DMS114 treated with DMSO at 0.1 percent for 48 hours (cell line): ENCODE data around the gene LRRC9.
A peak's percentile ranks its signal among the peaks of the same experiment; 100 is the strongest.
"Not testable (repeated sequence)": the region's sequence is repeated elsewhere in the genome, so short reads cannot be mapped to it uniquely, and the experiment has no call there.

ENCODE experiments used
- DNase-seq: peaks from one replicate; lab custom pipeline; 2025; ENCODE audit not compliant: unreplicated experiment; lab: John Stamatoyannopoulos, UW

LRRC9 gene

GRCh38 chr14:60058087-60058486 is 138.1 kb downstream of the LRRC9 start:
- DNase-seq: no peak

- no peak for DNase-seq
These were observed 141.4 kb downstream of the LRRC9 start for GRCh38 chr14:60061371-60061770.

GRCh38 chr14:60064491-60065072 is 144.6 kb downstream of the LRRC9 start:
- DNase-seq: peak; percentile 27

DNA sequence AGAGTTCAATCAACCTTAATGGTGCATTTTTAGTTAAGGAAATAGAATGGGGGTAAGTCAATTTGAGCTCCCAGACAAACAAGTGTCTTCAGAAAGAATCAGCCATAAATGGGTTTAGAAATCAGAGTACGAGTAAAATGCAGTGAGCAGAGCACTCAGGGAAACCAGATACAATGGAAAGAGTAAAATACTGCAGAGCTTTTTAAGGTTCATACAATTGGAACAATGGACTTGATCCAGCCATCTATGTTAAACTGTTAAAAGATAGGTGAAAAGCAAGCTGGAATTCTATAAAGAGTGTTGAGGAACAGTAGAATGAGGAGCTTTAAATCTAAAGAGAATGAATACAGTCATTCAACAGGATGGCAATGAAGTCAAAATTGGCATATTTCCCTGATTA is 147.9 kb downstream of the LRRC9 start:
- DNase-seq: no peak

GRCh38 chr14:60079723-60080122 is 159.8 kb downstream of the LRRC9 start:
- no peak for DNase-seq

DNA sequence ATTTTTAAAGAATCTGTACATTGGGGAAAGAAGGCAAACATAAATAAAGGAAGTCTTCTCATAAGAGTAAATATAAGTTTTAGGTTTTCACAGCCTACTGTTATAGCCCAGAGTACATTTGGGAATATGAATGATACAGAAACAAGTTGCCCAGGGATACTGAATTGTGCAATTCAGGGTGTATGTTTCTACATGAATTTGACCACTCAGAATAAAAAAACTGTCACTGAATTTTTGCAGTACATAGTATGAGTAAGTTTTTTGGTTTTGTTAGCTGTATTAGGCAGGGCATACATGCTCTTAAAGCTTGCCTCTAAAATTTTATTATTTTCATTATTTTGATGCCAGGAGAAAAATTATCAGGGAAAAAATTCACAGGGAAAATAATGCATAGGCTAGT is 165.1 kb downstream of the LRRC9 start:
- no peak for DNase-seq

DNA sequence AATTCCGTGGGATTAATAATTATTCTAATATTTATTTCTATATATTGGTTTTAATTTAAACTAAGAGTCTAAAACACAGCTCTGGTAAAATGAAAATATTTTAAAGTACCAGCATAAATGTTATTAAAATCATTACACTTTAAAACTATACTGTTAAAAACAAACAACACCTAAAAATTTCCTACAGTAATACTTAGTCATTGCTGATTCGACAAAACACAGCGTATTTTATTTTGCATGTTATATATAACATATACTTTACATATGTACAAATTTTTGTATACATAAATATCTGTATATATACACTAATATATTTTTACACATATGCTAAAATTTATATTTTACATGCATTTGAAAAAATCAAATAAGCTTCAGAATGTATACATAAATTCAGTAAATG is 165.7 kb downstream of the LRRC9 start:
- no peak for DNase-seq

- no peak for DNase-seq
These were observed 167.7 kb downstream of the LRRC9 start for GRCh38 chr14:60087668-60088067.

- DNase-seq: no peak
These were observed 169.3 kb downstream of the LRRC9 start for GRCh38 chr14:60089221-60089620.

DNA sequence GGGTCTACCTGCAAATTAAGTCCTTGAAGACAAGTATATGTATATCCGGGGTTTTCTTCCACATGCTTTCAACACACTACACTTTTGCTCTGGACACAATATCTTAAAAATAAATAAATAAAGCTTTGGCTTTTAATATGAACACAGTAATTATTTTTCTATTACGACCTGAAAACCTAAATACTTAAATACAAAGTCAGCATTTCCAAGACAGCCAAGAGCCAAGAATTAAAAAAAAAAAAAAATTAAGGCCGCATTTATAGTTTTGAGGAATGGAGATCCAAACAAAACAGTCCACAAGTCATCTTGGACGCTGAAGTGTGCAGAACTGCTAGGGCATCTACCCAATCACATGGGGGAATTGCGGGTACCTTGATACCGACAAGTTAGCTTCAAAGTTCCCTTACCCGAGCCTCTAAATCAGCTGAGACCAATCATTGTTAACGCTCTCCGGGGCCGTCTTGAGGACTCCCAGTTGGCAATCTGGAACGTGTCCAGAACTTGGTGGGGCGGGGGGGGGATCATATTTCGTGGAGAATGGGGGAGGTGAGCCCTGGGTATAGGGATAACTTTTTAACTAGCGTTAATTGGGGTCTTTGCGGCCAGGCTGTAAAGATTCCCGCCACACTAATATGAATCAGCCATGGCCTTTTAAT is 171.0 kb downstream of the LRRC9 start:
- no peak for DNase-seq

DNA sequence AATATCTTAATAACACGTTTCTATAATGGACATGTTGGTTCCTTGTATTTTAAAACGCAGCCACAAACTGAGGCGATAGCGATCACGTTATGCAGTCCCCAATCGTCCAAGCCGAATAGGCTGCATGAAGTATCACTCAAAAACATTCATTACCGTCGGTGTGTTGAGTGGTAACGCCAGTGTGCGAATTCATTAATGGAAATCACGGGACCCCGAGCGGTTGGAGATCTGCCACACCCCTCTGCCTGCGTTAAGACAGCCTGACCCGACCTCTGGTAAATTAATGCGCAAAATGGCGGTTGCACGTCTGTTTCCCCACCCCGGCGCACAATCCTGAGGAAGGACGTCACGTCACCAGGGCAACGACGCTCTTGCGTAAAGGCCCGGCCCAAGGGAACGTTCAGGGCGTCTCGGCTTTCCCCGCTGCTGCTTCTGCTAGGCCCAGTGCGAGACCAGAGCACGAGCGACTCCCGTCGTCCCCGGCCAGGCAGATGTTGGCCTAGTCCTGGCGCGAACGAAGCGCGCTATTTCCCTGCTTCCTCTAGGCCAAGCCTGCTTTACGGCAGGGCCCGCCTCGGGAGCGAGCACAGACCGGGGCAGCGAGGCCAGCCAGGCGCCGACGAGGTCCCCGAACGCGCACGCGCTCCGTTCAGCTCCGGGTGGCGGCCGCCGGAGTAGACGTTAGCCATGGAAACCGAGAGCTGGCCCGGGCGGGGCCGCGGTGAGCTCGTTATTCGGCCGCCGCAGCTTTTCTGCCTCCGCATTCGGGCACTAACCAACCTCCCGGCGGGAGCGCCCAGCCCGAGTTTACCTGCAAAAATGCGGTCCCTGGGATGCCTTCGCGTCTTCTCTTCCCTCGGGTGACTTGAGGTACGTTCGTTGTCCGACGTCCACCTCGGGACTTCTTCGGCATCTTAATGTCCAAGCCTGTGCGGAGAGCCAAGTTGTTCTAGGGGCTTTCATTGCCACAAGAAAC is 171.9 kb downstream of the LRRC9 start, which contains the start of gene PCNX4:
Gene PCNX4 (plus strand): TSS at position 374 of the 976 bp plus-strand sequence. CDS start 15,716 bp downstream, outside the sequence.
- DNase-seq: peak; percentile 94

DNA sequence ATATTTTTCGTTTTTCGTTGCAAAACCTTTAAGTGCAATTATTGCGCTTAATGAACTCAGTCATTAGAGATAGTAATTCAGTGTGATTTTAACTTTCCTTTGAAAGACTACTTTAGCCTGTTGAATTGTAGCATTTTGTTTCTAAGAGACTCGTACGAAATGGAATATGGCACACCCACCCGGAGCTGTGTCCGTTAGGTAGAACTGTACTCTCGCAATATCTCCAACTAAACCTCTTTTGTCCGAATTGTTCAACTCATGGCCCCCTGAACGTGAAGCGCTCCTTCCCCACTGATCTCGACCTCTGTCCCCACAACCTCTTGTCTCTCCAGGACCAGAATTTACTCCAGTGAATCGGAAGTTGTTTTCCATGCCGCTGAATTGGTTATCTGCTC is 172.6 kb downstream of the LRRC9 start:
- peak; percentile 7 for DNase-seq

DNA sequence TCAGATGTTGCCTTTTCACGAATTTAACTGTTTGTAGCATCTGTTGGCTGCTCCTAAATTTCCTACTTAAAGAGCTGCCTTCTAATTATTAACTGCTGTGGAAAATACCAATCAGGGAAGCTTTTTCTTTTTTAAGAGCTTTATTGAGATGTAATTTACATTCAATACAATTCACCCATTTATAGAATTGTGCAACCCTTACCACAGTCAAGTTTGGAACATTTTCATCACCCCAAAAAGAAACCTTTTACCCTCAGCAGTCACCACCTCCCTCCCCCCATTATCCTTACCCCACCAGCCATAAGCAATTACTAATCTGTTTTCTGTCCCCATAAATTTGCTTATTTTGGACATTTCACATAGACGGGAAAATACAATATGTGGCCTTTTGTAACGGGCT is 173.1 kb downstream of the LRRC9 start:
- DNase-seq: no peak

DNA sequence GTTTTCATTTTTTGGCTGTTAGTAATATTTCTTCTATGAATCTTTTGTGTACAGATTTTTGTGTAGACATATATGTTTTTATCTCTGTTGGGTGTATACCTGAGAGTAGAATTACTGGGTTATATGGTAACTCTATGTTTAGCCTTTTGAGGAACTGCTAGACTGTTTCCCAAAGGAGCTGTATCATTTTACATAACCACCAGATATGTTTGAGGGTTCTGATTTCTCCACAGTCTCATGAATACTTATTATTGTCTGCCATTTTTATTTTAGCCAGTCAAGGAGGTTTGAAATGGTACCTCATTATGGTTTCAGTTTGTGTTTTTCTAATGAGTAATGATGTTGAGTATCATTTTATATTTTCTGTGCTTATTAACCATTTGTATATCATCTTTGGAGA is 173.7 kb downstream of the LRRC9 start:
- no peak for DNase-seq

GRCh38 chr14:60094306-60094897 is 174.5 kb downstream of the LRRC9 start:
- DNase-seq: no peak

GRCh38 chr14:60095231-60095630 is 175.3 kb downstream of the LRRC9 start:
- DNase-seq: no peak

DNA sequence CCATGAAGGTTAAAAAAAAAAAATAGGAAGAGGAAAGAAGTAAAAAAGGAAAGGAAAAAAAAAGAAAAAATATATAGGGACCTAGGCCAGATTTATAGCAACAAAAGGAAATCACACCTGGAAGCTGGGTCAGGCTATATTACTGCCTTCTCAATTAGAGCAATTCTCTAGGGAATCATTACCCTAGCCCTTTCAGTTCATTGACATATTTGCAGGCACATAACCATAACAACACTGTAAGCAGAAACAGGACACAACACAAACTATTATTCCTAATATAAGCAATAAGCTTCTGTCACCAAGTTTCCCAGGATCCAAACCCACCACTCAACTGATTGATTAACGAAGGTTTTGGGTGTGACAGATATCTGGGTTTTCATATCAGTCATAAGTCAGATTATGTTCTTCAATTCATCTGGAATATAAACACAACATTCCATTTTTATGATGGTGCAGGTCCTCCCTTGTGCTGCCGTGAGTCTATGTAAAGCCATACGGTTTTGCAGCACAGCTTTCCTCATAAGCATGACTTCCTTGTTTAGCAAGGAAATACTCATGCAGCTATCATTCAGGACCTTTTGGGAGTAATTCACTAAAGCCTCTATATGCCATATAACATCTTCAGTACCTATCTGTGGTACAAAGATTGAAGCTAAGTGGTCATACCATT is 176.0 kb downstream of the LRRC9 start:
- DNase-seq: no peak

DNA sequence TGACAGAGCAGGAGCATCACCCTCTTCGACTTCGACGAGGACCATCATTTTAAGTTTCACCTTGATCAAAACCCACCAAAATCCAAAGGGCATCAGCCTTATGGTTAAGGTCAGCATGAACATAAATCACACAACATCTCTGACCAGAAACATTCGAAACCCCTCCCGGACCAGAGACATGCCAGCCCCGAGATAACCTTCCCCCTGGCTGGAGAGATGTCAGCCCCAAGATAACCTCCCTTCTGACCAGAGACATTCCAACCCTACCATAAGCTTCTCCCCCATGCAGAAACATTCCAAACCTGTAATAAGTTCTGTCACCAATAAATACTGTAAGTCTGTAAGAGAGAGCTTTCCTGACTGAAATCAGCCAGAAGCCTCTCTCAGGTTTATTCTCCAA is 178.0 kb downstream of the LRRC9 start:
- no peak for DNase-seq

GRCh38 chr14:60099855-60100254 is 179.9 kb downstream of the LRRC9 start:
- DNase-seq: not testable (repeated sequence)

GRCh38 chr14:60101786-60102185 is 181.8 kb downstream of the LRRC9 start:
- no peak for DNase-seq

GRCh38 chr14:60102389-60102788 is 182.4 kb downstream of the LRRC9 start:
- no peak for DNase-seq
